ENCODE measurements around the gene NSF.
"Not testable (repeated sequence)": the region's sequence is repeated elsewhere in the genome, so short reads cannot be mapped to it uniquely, and the experiment has no call there.

Gene NSF

GRCh38 chr17:46722662-46723285, 132.3 kb downstream of the NSF start:
- DNase-seq, result peak; percentile 18

GRCh38 chr17:46726206-46726605, 135.7 kb downstream of the NSF start:
- DNase-seq, result peak; percentile 38

GRCh38 chr17:46727572-46728348, 137.3 kb downstream of the NSF start:
- DNase-seq, result peak; percentile 74

- no peak for DNase-seq
Observed at GRCh38 chr17:46730026-46730425, 139.6 kb downstream of the NSF start.

GRCh38 chr17:46730679-46731078, 140.2 kb downstream of the NSF start:
- no peak for DNase-seq

- no peak for DNase-seq
Observed at GRCh38 chr17:46732160-46732559, 141.7 kb downstream of the NSF start.

GRCh38 chr17:46732754-46733398, 142.4 kb downstream of the NSF start:
- no peak for DNase-seq

GRCh38 chr17:46733837-46734475, 143.5 kb downstream of the NSF start:
- peak; percentile 46 for DNase-seq

GRCh38 chr17:46736100-46736499, 145.6 kb downstream of the NSF start:
- DNase-seq, result no peak

- DNase-seq, result no peak
Observed at GRCh38 chr17:46737326-46737725, 146.9 kb downstream of the NSF start.

GRCh38 chr17:46738544-46738943, 148.1 kb downstream of the NSF start:
- no peak for DNase-seq

- DNase-seq, result no peak
Observed at GRCh38 chr17:46739982-46740381, 149.5 kb downstream of the NSF start.

- no peak for DNase-seq
Observed at GRCh38 chr17:46741122-46741730, 150.8 kb downstream of the NSF start.

GRCh38 chr17:46742565-46743270, 152.2 kb downstream of the NSF start:
- peak; percentile 86 for DNase-seq

GRCh38 chr17:46744441-46744840, 154.0 kb downstream of the NSF start:
- DNase-seq, result no peak

GRCh38 chr17:46745376-46745775, 154.9 kb downstream of the NSF start:
- DNase-seq, result no peak

- DNase-seq, result no peak
Observed at GRCh38 chr17:46751425-46751824, 161.0 kb downstream of the NSF start.

- DNase-seq, result no peak
Observed at GRCh38 chr17:46753776-46754175, 163.3 kb downstream of the NSF start.

- DNase-seq, result no peak
Observed at GRCh38 chr17:46756081-46756735, 165.7 kb downstream of the NSF start.

GRCh38 chr17:46756861-46757260, 166.4 kb downstream of the NSF start:
- DNase-seq, result no peak

- not testable (repeated sequence) for DNase-seq
Observed at GRCh38 chr17:46757588-46757987, 167.1 kb downstream of the NSF start.

- no peak for DNase-seq
Observed at GRCh38 chr17:46758614-46759013, 168.1 kb downstream of the NSF start.
